Posterior cingulate gyrus (tissue), 11 donors: ENCODE results near the gene KCNQ4.

Experiments used
- DNase-seq, 10 donors: peaks; one replicate each; pipeline versions ENCODE4 v3.0.0 to v3.0.0-alpha.2; 2020 to 2021; ENCODE audit warnings: mixed read lengths in 3 of 10
- intact Hi-C: fragments of 100-400 bp; cut with DNase I; formaldehyde crosslinking; loops from one replicate; pipeline ENCODE4 v1.15.1; 2023

Gene KCNQ4

DNA sequence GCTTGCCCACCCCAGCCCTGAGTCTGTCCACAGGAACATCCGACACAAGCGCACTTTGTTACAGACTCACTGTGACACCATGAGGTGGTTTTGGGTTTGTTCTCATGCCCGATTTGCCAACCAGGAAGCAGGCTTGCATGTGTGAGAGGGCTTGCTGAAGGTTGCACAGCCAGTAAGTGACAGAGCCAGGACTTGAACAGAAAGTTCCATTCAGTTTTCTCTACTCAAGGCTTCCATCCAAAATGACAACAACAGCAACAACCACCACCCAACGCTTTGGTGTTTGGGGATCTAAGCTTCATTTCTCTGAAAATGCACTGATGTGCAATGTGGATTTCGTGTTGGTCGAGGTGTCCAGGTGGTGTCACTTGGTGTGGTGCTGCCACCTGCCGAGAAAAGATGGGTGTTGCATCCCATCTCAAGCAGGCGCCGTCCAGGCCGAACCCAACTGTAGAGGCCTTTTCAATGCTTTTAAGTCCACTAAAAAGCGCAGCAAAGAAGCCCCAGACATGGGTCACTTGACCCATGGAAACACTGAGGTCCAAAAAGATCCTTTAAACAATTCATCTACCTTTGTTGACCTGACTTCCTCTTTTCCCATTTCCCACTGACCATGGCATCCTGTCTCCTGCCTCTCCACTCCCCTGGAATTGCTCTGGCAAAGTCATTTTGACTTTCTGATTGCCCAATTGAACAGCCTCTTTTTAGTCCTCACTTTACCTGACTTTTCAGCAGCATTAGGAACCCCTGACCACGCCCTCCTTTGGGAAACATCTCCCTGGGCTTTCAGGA is 66.4 kb downstream of the KCNQ4 start:
- intact Hi-C loops = loop anchor here (2.0 to 10.0 kb wide), 3 partner anchors 75 to 238 kb away; partner anchors contain the start of gene NFYC

DNA sequence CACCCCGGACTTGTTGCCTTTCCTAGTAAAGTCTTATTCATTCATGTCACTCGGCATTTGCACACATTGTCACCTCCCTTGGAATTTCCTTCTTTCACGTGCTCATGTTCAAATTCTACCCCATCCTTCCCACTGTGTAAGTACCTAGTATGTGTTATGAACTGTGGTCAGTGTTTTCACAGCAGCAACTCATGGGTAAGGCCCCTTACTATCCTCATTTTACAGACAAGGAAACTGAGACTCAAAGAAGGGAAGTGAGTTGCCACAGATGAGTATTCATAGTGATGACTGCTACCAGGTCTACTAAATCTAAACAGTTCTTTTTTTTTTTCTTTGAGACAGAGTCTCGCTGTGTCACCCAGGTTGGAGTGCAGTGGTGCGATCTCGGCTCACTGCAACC is 68.1 kb downstream of the KCNQ4 start:
- intact Hi-C loops = loop anchor here (2.0 to 10.0 kb wide), 2 partner anchors 77 to 157 kb away; partner anchors contain the start of gene NFYC
- DNase-seq = no peak

More for the DNA sequence above, 66.4 kb downstream of the KCNQ4 start:
- DNase-seq = peak; percentile 61 to 96 (median 78)

DNA sequence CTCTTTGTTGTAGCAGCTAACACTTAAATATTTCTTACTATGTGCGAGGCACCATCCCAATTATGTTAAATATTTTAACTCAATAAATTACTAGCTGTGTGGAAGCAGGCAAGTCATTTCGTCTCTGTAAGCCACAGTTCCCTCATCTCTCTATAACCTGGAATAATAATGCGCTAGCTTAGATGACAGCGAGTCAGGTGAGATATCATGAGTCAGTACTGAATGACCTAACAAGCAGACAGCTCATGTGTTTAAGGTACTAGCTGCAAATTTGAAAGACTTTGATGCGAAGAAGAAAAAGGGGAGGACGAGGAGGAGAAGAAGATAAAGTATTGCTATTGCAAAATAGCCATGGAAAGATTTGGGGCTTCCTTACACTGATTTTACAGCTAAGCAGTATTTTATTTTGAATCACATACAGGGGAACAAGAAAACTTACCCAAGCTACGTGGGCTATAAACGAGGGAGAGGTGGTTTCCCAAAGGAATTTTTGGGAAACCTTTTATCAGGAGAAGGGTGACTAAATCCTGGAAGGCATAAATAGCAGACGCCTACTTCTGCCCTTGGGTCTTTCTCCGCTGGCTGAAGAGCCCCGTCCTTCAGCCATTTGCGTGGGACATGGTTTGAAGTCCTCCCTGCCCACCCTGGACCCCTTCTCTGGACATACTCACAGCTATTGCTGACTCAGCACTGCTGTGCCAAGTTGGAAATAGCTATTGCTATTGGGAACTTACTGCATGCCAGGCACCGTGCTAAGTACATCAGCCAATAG is 69.7 kb downstream of the KCNQ4 start:
- intact Hi-C loops = loop anchor here (10.0 kb wide), 1 partner anchor 158 kb away; the partner anchor contains the start of gene NFYC
- DNase-seq = peak in 1 of 10 donors; percentile 31

DNA sequence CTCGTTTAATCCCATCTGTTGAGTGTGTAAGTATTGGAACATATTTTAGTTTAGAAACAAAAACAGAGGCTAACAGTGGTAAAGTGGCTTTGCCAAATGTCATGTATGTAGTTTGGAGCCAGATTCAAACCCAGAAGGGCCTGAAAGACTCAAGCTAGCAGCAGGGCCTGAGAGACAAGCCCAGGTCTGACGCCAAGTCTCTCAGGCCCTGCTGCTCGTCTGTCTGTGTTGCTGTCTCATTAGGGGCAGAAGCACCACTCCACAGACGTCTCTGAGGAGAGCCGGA is 70.2 kb downstream of the KCNQ4 start:
- peak in 1 of 10 donors; percentile 27 for DNase-seq
- intact Hi-C loops = loop anchor here (10.0 kb wide), 1 partner anchor 159 kb away; the partner anchor contains the start of gene NFYC

DNA sequence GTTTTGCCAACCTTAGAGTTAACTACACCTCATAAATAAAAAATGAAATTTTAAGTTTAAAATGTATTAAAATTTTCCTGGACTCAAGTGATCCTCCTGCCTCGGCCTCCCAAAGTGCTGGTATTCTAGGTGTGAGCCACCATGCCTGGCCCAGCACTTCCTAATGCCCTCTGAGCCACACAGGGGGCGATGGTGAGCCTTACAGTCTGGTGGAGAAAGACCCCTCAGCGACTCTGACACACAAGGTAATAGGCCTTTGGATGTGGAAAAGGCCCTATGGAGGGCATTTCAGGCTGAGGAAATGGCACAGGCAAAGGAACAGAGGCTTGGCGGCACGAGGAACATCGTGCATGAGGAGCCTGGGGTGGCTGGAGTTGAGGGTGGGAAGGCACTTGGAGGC is 71.9 kb downstream of the KCNQ4 start:
- intact Hi-C loops = loop anchor here (10.0 kb wide), 1 partner anchor 161 kb away; the partner anchor contains the start of gene NFYC
- peak in 1 of 10 donors; percentile 59 for DNase-seq

DNA sequence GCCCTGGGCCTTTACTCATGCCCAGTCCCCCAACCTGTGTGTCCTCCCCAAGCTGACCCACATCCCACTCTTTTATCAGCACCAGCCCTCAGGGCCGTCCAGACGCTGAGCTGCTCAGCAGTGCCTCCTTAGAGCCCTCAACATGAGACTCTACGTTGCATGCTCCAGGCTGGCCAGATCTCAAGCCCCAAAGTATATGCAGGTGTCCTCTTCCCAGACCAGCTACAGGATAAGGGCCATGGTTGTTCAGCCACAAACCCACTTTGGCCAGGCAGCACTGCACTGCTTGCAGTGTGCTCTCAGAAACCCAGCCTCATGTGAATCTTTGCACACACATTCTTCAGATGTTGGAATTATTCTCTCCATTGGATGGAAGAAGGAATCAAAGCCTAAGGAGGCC is 72.5 kb downstream of the KCNQ4 start:
- intact Hi-C loops = loop anchor here (10.0 kb wide), 1 partner anchor 161 kb away; the partner anchor contains the start of gene NFYC

DNA sequence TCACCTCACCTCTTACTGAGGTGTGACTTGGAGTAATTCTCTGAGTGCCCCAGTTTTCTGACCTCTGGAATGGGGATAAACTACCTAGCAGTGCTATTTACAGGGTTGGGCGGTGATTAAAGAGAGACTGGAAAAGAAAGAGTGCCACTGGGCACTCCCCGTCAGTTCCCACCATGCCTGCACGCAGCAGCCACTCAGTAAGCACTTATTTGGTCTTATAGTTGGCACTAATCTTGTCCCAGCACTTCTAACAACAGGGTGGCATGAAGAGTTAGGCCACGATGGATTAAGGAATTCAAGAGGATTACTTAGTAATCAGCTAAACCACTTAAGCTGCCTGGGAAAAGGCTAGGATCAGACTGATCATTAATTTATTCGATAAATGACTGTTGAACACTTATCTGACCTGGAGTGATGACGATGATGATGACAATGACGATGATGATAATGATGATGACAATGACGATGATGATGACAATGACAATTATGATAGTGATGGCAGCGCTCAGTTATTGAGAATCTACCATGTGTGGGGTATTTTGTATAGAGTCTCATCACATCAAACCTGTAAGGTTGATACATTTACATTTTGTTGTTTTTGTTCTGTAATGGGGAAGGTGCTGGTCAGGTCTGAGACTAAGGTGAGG is 73.2 kb downstream of the KCNQ4 start:
- intact Hi-C loops = loop anchor here (10.0 kb wide), 1 partner anchor 162 kb away; the partner anchor contains the start of gene NFYC
- DNase-seq = no peak

More for the DNA sequence above, 72.5 kb downstream of the KCNQ4 start:
- DNase-seq = peak in 1 of 10 donors; percentile 38

DNA sequence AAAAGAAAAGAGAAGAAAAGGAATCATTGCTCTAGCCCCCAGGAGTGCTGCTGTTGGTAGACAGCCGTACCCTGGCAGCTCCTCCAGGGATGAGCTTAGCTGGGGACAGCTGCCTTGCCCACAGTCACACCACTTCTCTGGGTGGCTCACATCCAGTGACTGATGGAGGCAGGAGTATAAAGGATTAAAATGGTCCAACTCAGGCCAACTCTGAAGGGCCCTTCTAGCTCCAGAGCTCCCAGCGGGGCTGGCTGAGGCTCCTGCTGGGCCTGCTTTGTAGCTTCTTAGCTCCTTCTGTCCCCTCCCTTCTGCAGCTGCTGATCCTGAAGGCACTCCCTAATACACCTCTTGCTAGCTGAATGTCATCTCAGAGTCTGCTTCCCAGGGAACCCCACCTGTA is 74.2 kb downstream of the KCNQ4 start:
- intact Hi-C loops = loop anchor here (10.0 kb wide), 1 partner anchor 163 kb away; the partner anchor contains the start of gene NFYC
- DNase-seq = peak in 1 of 10 donors; percentile 45

DNA sequence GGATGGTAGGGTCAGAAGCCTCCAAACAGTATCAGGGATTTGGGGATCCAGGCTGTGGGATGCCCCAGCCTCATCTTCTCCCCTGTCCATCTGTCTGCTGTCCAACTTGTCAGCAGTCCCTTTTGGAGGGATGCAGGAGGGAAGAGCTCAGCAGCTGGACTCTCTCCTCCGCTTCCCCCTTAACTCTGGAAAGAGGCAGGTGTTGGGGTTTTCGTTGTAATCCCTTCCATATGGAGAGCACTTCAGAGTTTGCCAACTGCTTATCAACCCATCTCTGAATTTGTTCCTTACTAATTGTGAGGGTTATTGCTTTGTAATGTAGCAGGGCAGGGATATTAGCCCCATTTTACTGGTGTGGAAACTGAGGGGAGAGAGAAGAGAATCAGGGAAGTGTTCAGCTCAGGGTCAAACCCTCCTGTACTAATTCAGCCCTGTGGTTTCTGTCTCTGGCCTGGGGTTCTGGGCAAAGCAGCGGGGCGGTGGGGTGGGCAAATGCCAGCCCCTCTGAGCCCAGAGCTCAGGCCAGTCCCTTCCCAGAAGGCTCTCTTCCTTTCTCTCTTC is 75.3 kb downstream of the KCNQ4 start:
- intact Hi-C loops = loop anchor here (10.0 kb wide), 1 partner anchor 164 kb away; the partner anchor contains the start of gene NFYC

DNA sequence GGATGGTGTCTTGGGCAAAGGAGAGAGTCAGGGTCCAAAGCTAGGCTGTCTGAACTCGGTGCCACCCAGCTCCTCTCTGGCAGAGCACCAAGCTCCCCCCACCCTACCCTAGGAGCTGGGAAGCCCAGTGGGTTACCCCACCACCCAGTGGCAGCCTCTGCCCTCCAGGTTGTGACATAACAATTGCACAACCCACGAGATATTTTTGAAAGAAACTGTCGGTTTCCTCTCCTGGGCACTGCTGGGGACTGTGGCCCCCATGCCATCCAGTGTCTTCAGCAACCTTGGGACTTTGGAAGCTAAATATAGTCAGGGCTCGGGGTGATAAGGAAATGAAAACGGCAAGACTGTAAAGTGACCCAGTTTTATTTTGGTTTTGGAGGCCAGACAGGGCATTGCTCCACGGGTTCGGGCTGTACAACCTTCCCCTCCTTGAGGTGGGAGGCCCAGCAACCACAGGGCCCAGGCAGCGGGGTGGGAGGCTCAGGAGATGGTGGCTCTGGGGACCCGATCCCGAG is 77.2 kb downstream of the KCNQ4 start:
- intact Hi-C loops = no loop called here
- peak in 1 of 10 donors; percentile 83 for DNase-seq

More for the DNA sequence above, 75.3 kb downstream of the KCNQ4 start:
- DNase-seq = peak in 1 of 10 donors; percentile 32

DNA sequence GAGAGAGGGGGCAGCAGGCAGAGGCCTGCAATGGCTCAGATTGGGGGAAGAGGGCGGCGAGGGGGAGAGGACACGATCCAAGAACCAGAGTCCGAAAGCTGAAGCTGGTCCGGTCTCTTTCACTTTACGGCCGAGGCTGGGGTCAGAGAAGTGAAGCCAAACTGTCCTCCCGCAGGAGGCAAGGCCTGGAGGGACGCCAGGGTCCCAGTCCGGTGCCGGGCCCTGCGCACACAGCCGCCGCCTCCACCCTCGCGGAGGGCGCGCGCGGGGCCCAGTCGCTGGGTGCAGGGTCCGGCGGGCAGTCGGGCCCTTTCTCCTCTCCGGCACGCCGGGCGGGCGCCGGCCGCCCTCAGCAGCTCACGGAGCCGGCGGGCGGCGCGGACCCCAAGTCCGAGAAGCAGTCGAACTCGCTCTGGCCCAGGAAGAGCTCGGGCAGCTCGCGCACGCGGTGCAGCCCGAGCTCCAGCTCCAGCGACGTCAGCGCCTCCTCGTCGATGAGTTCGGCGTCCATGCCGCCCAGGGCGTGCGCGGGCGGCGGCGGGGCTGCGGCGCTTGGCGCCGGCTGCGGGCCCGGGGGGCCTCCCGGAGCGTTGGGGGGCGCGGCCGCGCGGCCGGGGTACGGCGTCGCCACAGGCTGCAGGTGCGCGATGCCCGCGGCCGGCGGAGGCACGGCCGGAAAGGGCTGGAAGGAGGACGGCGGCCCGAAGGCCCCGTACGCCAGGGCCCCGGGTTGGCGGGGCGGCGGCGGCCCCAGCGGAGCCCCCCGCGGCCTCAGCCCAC is 77.8 kb downstream of the KCNQ4 start:
- intact Hi-C loops = no loop called here
- peak in 2 of 10 donors; percentile 32 to 80 for DNase-seq

DNA sequence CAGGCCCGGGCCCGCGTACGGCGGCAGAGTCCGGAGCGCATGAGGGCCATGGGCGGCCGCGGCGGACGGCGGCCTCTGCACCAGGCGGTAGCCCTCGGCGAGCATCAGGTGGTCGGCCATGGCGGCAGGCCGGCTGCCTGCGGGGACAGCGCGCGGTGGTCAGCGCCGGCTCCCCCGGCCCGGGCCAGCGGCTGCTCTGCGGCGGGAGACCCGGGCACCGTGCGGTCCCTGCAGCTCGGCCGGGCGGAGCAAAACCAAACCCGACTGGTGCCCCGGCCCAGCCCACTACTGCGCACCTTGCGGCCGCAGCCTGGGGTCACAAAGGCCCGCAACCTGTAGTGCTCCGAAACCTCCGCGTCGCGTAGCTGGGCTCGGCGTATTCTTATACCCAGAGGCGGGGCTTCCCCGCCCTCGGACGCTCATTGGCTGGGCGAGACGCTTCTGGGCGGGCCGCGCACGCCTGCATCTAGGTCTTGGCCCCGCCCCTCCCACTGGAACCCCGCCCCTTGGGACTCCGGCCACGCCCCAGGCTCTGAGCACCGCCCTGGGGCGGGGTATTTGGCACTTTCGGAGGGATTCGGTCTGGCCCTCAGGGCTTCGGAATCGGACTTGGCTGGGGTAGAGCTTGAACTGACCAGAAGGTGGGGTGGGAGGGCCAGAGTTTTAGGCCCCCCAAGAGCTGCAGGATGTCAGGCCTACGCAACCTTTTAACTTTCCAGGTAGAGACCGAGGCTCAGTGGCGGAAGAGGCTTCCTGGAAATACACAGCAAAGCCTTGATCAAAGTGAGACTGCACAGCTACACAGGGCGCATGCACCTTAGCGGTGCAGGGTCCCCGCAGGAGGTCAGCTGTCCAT is 78.6 kb downstream of the KCNQ4 start, which contains the start of gene CITED4:
Gene CITED4 (minus strand): TSS at position 356 of the 856 bp plus-strand sequence. CDS start 236 bp downstream, at position 120.
- peak; percentile 81 to 99 (median 94) for DNase-seq
- intact Hi-C loops = no loop called here

DNA sequence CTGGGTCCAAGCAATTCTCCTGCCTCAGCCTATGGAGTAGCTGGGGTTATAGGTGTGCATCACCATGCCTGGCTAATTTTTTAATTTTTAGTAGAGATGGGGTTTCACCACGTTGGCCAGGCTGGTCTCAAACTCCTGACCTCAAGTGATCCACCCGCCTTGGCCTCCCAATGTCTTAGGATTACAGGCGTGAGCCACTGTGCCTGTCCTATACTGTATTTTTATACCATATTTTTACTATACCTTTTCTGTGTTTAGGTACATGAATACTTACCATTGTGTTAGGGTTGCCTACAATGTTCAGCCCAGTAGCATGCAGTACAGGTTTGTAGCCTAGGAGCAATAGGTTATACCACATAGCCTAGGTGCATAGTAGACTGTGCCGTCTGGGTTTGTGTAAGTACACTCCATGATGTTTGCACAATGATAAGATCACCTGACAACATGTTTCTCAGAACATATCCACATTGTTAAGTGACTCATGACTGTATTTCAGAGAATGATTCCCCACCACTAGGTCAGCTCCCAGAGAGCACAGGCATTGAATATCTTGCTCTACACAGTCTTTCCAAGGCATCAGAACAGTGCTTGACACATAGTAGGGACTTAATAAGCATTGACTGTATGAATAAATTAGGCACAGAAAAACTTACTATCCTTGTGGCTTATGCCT is 84.6 kb downstream of the KCNQ4 start:
- intact Hi-C loops = no loop called here
- DNase-seq = no peak

DNA sequence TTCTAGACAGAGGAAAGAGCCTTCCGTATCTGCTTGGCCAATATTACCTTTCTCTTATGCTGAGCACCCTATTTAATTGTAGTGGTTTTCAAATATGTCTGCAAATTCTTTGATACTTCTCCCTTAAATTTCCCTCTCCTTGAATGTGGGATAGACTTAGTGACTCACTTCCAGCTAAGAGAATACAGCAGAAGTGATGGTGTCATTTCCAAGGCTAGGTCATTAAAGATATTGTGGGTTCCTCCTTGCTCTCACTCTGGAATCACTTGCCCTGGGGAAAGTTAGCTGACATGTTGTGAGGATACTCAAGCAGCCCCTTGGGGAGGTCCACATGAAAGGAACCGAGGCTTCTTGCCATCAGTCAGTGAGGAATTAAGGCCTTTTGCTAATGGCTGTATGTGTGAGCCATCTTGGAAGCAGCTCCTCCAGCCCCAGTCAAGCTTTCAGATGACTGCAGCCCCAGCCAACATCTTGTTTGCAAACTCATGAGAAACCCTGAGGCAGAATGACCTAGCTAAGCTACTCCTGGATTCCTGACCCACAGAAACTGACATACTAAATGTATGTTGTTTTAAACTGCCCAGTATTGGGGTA is 86.6 kb downstream of the KCNQ4 start:
- intact Hi-C loops = no loop called here
- no peak for DNase-seq

DNA sequence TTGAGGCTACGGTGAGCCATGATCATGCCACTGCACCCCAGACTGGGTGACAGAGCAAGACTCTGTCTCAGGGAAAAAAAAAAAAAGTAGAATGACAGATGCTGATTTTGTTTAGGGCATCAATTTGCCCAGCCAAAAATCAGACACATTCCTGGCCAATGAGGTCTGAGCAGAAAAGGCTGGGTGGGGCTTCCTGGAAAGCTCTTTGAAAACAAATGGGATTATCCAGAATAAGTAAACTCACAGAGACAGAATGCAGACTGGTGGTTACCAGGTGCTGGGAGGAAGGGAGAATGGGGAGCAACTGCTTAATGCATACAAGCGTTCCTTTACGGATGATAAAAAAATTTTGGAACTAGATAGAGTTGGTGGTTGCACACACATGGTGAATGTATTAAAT is 88.7 kb downstream of the KCNQ4 start:
- intact Hi-C loops = no loop called here
- no peak for DNase-seq

DNA sequence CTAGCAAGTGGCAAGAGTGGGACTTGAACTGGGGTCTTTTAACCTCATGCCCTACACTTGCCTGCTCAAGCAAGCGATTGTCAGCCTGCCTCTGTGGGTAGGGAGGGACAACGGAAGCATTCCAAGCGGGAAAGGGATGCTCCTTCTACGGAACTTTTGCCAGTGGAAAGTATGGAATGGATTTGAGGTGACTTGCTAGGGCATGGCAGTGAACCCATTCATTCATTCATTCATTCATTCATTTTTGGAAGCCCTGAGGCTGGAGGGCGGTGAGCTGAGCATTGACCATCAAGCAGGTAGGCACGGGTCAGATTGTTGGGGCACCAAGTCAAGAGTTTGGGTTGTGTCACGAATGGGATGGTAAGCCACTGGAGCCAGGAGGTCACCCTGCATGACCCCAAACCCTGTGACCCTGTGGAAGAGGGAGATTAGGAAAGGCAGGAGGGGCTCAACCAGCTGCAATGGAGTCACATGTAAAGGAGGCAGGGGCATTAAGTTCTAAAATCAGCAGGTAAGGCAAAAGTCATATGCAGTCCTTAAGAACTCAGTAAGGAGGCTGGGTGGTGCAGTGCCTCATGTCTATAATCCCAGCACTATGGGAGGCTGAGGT is 90.4 kb downstream of the KCNQ4 start:
- intact Hi-C loops = no loop called here
- DNase-seq = no peak

DNA sequence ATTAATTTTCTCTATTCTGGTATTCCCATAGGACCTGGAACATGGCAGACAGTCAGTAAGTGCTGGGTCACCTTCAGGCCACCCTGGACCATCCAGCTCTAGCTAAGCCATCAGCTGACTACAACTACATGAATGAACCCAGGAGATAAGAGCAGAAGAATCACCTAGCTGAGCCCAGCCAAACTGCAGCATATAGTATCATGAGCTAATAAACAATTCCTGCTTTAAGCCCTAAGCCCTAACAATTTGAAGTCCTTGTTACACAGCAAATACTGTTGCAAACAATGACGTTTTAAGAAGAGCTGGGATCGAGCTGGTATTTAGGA is 92.8 kb downstream of the KCNQ4 start:
- DNase-seq = no peak
- intact Hi-C loops = no loop called here
